D341Med (cell line): Measurements from ENCODE around the gene AJAP1.

Source experiments
- DNase-seq: peaks from one replicate; pipeline ENCODE4 v3.0.0; 2012; ENCODE audit warnings: low spot score

AJAP1 gene

DNA sequence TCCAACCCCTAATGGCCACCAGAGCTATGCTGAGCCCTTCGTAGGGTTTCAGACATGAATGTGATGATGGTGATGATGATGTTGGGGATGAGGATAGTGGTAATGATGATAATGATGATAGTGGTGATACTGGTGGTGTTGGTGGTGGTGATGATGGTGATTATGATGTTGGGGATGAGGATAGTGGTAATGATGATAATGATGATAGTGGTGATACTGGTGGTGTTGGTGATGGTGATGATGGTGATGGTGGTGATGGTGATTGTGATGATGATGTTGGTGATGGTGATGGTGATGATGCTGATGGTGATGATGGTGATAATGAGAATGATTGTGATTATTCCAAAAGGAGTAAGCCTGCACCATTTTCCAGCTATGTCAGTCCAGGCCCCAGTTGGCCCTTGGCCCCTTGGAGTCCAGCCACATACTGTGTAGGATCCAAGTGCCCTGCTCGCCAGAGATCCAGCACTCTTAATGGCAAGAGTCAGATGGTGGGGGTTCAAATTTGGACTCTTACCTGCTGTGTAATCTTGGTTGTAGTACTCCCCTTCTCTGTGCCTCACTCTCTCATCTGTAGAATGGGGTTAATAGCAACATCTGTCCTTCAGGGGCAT, 28.3 kb downstream of the AJAP1 start:
- DNase-seq, result no peak

- no peak for DNase-seq
Observed at GRCh38 chr1:4684136-4684535, 29.7 kb downstream of the AJAP1 start.

DNA sequence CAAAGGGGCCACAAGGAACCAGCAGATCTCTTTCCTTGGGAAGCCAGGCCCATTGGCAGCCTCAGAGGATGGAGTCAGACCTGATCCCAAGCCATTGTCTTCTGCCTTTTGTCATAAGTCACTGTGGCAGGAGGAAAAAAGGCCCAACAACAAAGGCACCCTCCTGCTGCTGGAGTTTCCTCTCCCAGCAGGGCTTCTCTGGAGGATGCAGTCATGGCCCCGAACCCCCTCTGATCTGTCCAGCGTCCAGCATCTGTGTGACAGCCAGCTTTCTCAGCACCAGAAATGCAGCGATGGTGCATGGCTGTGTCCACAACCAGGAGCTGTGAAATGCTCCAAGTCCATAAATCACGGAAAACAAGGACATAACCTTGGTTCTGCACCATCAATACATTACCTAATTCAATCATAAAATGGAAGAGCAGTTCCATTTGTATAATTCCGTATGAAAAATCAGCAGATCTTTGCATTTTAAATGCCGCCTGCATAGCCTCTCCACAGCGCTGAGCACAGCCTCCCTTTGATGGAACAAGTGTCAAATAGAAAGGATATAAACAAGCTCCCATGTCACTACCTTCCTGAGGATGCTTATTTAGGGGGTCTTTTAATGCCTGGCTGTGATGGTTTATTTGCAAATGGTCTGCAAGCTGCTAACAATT, 30.6 kb downstream of the AJAP1 start:
- DNase-seq, result no peak

DNA sequence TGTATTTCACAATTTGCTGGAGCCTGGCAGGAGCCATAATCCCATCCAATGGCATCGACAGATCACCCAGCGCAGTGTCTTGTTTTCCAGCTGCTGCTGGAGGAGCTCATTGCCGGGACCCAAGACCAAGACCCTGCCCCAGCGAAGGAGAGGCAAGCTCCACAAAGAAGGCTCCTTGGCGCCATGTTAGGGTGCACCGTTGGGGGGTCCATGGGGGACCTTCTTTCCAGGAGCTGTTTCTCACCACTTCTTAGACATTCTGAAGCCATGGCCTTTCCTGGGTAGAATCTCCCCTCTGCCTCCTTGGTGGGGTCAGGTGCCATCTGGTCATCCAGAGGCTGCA, 31.1 kb downstream of the AJAP1 start:
- DNase-seq, result no peak

DNA sequence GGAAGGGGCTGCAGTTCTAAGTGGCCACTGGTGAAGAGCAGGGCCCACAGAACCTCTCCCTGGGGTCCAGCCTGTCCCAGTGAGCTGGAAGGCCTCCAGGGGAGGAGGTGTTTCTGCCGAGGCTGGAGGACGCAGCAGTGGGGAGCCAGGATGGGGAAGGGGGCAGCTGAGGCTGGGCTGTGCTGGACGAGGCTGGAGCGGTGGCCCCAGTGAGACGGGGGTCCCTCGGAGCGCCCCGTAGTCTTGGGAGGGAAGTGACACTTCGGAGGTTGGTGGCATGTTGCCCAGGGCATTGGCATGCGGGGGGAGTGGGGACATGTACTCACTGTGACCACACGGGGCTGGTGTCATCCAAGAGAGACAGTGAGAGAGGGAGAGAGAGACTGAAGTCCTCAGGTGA, 33.5 kb downstream of the AJAP1 start:
- no peak for DNase-seq

GRCh38 chr1:4689271-4689935, 35.0 kb downstream of the AJAP1 start:
- DNase-seq, result no peak

GRCh38 chr1:4689941-4690635, 35.7 kb downstream of the AJAP1 start:
- no peak for DNase-seq

DNA sequence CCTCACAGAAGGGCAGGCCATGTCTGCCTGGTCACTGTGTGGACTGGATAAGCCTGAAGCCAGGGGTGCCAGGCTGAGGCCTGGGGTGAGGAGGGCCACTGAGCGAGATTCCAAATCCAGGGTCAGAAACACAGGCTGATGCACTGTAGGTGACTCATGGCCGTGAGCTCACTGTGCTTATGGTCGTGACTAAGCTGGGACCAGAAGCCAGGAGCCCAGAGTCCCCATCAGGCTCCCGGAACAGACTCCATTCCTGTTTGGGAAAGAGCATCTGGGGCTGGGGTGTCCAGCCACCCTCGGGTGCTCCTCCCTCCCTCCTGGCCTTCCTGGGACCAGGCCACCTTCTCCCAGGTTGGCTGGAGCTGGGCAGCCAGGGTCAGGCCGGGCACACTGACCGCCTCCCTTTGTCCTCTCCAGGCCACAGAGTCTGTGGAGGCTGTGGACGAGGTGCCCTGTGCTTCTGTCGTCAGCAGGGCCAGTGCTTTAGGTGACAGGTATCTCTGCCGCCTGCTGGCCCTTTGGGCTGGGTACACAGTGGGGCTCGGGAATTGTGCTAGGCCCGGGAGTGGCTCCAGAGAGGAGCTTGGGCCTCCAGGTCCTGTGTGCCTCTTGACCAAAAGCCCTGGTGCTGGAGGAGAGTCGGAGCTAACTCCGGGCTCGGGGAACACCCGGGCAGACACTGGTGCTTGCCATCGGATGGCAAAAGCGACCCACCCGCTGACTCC, 36.7 kb downstream of the AJAP1 start:
- no peak for DNase-seq

GRCh38 chr1:4691766-4692405, 37.5 kb downstream of the AJAP1 start:
- DNase-seq, result no peak

DNA sequence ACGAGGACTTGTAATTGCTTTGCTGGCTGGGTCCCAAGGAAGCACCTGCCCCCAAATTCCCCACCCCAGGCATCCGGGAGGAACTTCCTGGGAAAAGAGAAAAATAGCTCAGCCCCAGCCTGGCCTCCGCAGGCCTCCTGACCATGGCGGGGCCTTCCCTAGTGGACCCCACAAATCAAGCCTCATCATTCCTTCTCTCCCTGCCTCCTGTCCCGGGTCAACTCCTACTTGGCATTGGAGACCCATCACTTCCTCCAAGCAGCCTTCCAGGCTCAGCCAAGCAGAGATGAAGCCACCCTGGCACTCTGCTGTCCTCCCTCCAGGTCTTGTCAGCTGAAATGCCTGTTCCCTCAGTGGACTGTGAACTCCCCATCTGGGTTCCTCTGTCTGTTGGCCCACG, 38.0 kb downstream of the AJAP1 start:
- DNase-seq, result no peak

- DNase-seq, result no peak
Observed at GRCh38 chr1:4693331-4693730, 38.9 kb downstream of the AJAP1 start.

- DNase-seq, result no peak
Observed at GRCh38 chr1:4693891-4694290, 39.5 kb downstream of the AJAP1 start.

- no peak for DNase-seq
Observed at GRCh38 chr1:4694492-4694891, 40.1 kb downstream of the AJAP1 start.

DNA sequence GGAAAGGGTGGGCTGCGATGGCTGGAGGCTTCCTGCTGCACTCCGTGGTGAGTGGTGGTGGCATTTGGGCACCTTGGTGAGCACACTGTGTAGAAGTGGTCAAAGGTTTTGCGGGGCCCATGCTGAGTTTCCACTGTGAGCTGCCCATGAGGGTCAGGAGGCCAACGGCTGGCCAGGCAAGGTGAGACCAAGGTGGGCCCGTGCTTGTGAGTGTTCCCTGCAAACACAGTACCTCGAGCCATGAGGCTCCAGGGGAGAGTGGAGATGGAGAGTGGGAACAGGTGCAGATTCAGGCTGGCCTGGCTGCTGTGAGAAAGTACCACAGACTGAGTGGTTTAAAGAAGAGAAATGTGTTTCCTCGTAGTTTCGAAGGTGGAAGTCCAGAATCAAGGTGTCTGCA, 40.8 kb downstream of the AJAP1 start:
- DNase-seq, result no peak

DNA sequence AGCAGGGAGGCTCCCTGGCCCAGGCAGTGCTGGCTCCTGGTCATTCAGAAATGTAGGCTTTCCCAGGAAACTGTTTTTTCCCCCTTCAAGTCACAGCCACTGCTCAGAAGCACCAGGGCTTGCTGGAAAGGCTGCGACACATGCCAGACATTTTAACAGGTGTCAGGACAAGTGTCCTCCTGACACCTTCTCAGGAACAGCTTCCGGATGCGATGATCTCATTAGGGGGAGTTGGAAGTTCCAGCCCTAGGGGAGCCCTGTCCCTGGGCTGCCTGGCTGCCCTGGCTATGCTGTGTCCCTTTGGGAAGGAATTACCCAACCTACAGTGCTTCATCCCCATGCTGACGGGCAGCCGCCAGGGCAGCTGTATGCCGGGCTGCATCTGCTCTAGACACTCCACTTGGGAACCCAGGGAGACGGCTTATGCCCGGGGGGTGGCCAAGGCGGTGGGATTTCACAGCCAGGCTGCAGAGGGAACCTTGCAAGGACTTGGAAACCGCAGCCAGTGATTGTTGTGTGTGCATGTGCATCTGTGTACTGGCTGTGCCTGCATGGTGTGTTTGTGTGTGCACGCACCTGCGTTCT, 41.8 kb downstream of the AJAP1 start:
- no peak for DNase-seq

- no peak for DNase-seq
Observed at GRCh38 chr1:4696753-4697152, 42.3 kb downstream of the AJAP1 start.

GRCh38 chr1:4697801-4698200, 43.4 kb downstream of the AJAP1 start:
- DNase-seq, result no peak

- DNase-seq, result no peak
Observed at GRCh38 chr1:4698911-4699310, 44.5 kb downstream of the AJAP1 start.

DNA sequence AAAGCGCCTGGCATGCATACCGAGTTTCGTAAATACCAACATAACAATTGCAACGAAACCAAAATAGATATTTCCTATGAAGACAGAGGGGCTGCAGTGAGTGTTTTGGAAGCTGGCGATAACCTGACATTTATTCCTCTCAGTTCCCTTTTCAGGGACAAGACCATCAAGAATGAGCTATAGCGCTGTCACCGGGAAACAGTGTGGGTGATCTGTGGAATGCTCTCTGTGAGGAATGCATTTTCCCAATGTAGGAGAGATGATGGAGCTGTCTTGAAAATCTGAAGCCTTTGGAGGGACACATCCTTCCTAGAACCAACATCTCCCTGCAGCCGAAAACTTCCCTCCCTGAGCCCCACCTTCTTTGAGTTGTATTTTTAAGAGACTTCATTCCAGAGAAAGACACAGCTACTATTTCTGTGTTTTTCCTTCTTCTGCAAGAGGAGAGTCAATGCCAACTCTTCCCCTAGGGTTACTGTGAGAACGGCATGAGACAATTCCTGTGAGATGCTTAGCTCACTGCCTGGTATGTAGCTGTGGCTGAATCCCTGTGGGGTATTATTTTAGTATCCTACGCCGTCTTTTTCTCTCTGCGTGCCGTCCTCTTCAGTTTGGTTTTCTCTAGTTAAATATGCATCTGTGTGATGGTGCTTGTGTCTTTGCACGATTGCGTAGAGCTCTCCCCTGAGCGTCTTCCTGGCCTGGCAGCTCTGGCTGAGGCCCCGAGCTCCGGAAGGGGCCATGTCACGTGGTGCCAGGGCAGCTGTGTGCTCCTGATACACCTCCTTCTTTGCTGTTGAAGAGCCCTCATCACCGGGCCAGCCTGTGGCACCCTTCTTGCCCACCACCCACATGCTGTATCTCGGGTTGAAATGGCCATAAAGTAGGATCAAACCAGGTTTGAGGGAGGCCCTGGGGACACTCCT, 45.2 kb downstream of the AJAP1 start:
- DNase-seq, result no peak

DNA sequence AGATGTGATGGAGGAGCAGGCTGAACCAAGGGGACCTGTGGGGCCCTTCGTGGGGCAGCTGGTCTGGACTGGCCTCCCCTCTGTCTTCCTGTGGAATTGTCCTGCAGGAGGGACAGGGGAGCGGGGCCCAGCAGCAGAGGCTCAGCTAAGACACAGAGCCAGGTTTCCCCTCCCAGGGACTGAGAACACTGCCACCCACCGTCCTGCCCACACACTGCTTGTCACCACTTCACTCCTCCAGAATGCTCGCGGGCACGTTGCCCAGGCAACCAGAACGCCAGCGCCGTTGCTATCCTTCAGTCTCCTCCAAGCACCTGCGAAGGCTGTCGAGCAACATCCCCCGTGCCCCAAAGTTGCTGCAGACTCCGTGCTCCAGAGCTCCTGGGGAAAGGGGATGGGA, 46.4 kb downstream of the AJAP1 start:
- DNase-seq, result no peak

DNA sequence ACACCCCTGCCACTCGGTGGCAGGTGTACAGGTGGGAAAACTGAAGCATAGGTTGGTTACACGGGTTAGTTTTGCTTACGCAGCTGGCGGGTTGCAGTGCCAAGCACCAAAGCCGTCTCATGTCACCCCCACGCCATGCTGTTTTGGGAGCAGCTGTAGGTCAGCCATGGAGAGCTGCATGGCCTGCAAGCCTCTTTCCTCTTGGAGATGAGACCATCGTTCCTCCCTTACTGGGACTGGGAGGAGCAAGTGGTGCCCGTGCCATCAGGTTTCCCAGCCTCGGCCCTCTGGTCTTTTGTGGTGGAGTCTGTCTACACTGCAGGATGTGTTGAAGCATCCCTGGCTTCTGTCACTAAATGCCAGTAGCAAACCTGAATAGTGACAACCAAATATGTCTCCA, 46.9 kb downstream of the AJAP1 start:
- DNase-seq, result no peak
